Activated gamma-delta T cell treated with anti-CD3 and anti-CD28 coated beads, Interleukin-2, amount 50 U/mL, for 16 hours (primary cell): Measurements from ENCODE around the gene TPST2.
A peak's percentile ranks its signal among the peaks of the same experiment; 100 is the strongest.
"Not testable (repeated sequence)": the region's sequence is repeated elsewhere in the genome, so short reads cannot be mapped to it uniquely, and the experiment has no call there.

Experiments used
- DNase-seq: peaks from one replicate; pipeline ENCODE4 v3.0.0-alpha.2; 2020; ENCODE audit warnings: low read depth

Gene TPST2

DNA sequence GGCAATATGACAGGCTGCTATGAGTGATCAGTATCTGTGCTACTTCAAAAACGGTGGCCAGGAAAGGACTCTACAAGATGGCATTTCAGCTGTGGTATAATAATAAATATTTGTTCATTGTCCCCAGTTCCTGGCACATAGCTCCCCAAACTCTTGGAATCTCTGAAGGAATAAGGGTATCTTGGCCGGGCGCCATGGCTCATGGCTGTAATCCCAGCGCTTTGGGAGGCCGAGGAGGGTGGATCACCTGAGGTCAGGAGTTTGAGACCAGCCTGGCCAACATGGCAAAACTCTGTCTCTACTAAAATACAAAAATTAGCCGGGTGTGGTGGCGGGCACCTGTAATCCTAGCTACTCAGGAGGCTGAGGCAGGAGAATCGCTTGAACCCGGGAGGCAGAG, 61.4 kb downstream of the TPST2 start:
- not testable (repeated sequence) for DNase-seq

DNA sequence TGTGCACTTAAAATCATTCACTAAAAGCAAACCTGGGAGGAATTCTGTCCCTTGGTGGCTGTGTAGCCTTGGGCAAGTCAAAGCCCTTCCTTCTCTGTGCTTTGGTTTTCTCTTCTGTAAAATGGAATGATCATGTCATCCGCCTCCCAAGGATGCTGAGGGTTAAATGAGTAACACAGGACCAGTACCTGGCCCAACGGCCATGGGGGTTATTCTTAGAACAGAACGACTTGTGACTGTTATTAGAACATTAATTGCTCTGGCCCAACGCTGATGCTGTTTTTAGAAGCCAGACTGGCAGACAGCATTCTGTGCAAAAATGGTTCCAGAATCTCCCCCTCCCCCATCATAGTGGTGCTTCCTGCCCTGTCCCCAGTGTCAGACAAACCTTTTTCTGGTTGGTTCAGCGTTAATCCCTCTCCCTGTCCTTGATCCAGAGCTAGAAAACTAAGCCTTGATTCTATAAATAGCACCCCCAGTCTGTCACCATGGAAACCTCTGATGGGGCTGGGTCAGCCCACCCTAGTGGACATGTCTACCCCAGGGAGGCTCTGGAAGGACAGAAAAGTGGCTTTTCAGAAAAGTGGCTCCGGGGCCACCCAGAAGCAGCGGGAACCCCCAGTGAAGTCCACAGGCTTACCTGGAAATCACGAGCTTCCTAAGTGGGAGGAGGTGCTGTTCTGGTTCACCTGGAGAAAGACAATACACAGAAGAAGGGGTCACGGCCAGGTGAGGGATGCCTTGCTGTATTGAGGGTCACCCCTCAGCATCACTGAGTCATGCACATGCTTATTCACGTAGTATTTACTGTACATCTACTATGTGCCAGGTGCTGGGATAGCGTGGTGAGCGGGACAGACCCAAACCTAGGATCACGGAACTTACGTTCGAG, 62.1 kb downstream of the TPST2 start:
- DNase-seq, result no peak

DNA sequence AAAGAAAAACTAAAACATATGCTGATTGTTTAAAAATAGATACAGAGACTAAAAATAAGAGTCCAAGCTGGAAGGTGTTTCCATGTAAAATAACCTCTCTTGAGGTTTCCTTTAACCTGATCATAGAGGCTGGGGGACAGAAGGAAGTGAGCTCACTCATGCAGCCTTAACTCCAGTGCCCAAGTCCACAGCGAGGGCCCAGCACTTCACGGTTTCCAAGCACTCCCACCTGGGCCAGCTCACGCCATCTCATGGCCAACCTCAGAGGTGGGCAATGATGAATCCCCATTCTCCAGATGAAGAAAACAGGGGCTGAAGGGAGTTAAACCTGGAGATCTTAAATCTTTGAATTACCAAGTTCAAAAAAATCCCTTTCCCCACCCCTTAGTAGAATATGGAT, 62.8 kb downstream of the TPST2 start:
- no peak for DNase-seq

DNA sequence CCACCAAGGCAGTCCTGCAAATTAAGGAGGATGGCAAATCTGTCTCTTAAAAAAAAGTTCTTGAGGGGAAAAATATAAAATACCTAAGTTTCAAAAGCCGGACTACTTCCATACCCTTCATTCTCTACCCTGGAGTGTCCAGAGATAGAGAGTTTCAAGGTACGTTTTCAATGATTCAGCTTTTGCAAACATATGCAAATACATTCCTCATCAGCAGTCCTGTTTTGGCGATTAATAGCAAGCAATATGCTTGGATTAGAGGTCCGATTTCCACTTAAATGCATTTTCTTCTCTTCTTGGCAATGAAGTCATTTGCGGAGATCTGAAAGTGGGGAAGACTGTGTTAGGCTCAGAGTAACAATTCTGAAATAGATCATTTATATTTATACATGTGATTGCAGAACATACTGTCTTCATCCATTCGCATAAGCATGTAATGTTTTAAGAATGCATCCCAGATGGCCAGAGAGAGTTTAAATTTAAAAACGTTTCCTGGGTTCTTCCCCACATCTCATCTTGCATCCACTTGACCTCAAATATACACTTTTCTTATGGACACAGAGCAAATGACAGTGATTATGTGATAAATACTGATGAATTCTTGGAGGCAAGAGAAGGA, 63.9 kb downstream of the TPST2 start:
- DNase-seq, result no peak

DNA sequence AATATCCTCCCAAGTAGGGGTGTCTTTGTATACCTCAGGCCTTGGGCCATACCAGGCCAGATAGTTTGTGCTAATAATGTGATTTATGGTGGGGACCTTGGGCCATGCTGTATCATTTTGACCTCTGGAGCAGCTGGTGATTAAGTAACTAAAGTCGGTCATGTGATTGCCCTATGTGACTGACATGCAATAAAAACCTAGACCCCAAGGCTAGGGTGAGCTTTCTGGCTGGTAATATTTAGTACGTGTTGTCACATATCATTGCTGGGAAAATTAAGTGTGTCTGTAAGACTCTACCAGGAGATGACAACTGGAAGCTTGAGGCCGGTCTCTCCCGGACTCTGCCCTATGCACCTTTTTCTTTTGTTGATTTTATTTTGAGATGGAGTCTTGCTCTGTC, 65.1 kb downstream of the TPST2 start:
- DNase-seq, result no peak

DNA sequence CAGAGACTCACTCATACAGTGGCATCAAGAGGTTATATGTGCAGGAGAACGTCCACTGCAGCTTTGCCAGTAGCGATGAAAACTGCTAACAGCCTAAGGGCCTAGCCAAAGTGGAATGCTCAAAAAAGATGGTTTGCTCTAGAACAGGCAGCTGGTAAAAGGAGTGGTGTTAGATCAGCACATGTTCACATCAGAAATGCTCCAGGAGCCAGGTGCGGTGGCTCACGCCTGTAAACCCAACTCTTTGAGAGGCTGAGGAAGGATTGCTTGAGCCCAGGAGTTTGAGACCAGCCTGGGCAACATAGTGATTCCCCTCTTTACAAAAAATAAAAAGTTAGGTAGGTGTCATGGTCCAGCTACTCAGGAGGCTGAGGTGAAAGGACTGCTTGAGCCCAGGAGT, 67.3 kb downstream of the TPST2 start:
- no peak for DNase-seq

DNA sequence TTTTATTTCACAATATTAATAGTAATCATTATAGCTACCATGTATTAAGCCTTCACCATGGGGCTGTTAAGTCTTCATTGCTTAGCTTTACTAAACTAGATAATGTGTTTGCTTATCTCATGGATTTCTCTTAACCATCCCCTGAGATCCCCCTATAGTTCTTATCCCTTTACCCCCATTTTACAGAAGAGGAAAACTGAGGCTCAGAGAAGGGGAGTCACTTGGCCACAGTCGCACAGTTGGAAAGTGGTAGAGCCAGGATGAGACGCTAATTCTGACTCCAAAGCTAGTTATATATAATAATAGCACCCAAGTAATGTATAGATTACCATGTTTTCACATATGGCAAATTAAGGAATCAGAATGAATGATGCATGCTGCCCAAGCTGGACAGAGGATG, 67.9 kb downstream of the TPST2 start:
- no peak for DNase-seq

DNA sequence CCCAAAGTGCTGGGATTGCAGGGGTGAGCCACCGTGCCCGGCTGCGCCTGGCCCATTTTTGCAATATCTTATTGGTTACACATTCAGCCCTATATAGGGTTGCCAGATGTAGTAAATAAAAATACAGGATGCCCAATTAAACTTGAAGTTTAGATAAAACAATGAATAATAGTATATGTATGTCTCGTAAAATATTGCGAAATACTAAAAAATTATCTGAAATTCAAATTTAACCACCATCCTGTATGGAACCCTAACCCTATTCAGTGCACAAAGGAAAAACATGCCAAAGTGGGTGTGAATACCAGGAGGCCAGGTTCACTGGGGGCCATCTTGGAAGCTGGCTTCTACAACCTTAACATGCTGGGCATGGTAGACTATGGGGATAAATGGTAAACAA, 72.5 kb downstream of the TPST2 start:
- DNase-seq, result no peak

DNA sequence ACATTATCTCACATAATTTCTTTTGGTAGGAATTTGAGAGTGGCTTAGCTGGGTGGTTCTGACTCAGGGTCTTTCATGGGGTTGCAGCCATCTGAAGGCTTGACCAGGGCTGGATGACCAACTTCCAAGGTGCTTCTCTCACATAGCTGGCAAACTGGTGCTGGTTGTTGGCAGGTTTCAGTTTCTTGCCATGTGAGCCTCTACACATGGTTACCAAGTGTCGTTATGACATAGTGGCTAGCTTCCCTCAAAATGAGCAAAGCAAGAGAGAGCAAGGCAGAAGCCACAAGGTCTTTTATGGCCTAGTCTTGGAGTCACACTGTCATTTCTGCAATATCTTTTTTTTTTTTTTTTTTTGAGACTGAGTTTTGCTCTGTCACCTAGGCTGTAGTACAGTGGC, 73.4 kb downstream of the TPST2 start:
- DNase-seq, result no peak

DNA sequence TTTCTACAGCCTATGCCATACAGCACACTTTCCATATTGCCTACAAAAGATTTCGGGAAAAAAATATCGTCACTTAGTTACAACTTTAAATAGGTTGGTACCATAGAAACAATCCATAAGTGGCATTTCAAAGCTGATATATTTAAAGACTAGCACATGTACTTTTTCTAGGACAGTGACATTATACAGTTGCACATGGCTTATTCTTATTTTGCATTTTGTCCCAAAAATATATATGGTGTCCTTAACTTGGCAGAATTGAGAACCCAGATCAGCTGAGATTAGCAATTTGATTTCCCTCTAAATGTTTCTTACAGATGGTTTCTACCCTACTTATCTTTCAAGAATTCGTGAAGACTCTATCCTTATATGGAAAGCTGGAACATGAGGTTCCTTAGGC, 74.0 kb downstream of the TPST2 start:
- no peak for DNase-seq

DNA sequence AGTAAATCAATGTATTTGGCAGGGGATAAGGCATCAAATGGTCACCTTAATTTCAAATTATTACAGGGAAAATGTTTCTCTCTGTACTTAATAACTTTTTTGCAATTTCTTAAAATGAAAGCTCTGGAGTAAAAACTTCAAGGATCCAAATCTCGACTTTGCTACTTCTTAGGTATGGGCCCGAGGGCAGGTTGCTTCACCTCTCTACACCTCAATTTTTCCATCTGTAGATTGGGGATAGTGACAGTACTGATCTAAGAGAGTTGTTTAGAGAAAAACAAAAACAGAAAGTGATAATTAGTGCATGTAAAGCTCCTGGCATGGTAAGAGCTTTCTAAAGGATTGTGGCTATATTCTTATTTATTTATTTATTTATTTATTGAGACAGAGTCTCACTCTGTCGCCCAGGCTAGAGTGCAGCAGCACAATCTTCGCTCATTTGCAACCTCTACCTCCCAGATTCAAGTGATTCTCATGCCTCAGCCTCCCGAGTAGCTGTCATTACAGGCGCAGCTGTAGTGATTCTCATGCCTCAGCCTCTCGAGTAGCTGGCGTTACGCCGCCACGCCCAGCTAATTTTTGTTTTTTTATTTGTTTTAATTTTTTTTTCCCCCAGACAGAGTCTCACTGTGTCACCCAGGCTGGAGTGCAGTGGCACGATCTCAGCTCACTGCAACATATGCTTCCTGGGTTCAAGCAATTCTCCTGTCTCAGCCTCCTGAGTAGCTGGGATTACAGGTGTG, 75.3 kb downstream of the TPST2 start:
- no peak for DNase-seq

DNA sequence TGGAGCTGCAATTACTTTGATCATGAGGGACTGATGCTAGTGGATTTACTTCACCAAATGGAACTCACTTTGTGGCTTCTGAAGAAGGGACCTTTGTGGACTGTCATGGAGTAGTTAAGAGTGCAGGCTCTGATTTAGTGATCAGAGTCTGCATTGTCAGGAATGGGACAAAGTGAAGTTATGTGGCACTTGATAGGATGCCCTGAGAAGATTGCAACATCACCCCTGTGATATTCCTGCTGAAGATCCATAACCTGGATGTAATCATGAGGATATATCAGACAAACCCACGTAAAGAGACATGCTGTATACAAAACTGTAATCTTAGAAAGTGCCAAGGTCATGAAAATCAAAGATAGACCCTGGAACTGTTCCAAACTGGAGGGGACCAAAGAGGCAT, 76.1 kb downstream of the TPST2 start:
- no peak for DNase-seq

DNA sequence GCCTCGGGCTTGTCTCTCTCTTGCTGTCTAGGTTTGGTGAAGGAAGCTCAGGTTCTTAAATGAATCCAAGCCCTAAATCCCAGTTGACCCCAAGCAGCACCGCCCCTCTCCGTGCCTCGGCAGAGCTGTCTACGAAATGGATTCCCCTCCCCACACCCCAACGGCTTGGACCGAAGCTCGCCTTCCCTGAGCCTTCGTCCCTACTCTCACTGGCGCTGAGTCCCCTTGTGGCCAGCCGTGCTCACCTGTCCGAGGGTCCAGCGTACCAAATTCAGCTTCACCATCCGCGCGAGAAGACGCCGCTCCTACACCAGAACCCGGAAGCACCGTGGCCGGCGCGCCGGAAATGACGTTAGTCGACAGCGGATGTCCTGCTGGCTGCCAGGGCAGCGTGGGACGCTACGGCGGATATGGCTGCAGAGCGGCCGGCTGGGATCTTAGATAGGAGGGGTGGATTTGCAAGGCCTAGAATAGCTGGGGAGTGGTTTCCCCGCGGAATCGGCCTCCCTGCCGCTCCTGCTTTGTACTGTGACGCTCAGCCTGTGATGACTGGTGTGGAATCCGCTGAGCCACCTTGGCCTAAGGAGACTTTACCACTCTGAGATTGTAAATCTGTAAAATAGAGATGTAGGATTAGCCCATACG, 77.7 kb downstream of the TPST2 start, which contains the start of gene TFIP11:
TSS of gene TFIP11 (minus strand) at position 325 of the 645 bp plus-strand sequence. CDS start 2,201 bp downstream, outside the sequence.
- peak; percentile 86 for DNase-seq

DNA sequence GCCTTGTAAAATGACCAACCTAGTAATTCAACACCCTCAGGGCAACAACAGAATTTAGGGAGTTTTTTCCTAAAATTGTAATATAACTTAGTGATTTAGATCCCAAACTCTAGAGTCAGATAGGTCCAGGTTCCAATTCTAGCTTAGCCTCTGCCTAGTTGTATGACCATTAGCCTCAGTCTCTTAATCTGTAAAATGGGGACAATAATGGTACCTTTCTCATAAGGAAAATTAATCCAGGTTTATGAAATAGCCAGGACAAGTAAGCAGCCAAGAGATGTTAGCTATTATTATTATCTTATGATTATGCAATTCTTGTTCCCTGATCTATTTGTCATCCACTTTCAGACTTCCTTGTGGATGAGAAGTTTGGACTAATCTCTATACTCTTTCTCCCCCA, 81.8 kb downstream of the TPST2 start:
- no peak for DNase-seq

DNA sequence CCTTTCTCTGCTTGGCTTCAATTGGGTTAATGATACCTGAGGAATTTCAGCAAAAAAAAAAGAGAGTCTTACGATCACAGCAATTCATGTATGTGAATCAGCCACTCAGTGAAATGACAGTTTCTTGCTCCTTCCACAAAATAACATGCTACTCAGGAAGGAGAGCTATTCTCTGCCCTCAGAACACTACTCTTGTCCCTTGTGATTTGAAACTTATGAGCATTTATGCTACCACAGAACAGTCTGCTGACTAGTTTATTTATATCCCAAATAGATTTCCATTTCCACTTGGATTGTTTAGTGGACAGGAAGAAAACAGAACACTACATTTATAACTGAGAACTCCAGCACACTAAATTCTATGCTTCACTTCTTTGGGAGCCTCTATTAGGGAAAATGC, 86.2 kb downstream of the TPST2 start:
- DNase-seq, result no peak

DNA sequence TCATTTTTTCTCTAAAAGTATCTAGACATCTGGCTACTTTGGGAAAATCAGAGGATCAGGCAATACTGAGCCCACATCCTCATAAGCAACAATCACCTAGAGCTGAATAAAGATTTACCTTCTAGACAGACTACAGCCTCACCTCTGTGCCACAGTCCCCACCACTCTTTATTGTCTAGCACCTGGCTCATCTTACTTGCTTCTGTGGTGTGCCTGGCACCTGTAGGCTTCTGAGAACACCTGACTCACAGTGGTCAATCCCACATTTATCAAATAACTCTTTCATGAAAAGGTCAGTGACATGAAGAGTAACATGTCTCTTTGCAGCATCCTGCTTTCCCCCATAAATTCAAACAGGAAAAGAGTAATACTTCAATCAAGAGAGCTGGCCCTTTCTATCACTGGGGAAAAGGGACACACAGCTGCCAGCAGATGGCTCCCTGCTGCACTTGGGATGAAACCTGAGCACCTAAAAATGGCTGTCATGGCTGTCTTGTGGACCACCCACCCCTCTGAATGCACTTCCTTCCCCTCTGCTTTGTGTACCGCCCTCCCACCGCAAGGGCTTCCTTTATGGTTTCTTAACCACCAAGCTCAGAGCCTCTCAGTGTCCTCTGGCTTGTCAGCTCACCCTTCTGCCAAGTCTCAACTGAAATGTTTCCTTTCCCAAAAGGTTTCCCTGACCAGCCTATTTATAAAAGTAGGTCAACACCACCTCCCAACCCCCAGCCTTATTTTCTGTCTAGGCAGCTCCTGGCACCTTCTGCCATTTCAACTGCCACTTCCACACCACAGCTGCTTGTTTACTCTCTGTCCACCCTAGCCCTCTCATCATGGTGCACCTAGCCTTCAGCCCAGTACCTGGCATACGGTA, 87.0 kb downstream of the TPST2 start:
- peak; percentile 56 for DNase-seq

DNA sequence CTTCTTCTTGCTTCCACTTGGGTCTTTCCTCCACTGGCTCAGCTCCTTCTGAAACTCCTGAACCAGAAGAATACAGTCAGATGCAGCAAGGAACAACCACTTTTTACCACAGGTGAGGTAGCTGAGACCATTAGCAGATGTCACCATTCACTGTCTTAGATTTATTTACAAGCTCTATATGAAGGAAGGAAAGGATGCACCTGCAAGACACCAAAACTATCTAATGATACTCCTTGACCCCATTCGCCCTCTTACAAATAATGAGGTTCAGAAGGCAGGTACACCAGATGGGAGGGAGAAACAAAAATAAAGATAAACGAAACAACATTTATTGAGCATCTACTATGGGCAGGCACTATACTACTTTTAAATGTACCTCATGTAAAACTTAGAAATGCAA, 87.9 kb downstream of the TPST2 start:
- no peak for DNase-seq

DNA sequence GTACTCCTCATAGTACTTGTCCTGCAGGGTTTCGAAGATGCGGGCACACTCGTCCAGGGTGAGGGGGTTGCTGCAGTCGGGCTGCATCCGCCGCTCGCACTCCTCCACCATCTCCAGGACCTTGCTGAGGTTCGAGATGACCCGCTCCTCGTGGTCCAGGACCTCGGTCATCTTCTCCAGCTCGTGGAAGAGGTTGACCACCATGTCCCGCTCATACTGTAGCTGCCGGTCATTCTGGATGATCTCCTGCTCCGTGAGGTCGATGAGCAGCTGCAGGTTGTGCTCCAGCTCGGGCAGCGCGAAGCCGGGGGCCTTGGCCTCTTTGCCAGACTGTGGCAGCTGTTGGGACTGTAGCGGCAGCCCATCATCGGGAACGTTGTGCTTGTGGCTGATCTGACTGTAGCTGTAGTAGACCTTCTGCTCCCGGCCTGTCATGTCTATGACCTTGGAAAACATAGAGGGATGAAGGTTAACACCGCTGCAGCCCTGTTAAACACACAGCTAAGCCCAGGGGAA, 90.7 kb downstream of the TPST2 start:
- DNase-seq, result no peak

DNA sequence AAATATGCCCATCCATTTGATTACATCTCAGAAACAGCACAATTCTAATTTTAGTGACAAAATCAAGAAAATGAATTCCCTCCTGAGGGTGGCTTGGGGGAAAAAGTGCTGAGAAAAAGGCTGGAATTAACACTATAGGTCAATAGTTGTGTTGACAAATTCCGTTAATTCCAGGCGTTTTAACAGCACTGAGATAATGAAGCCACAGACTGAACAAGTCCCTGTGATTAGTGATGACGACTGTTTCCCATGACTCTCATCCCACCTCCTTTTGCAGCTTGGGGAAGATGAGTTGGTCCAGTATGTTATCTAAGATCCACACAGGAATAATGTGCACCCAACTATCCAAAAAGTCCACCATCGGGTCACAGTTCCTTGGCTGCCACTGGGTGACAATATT, 93.5 kb downstream of the TPST2 start:
- DNase-seq, result no peak

DNA sequence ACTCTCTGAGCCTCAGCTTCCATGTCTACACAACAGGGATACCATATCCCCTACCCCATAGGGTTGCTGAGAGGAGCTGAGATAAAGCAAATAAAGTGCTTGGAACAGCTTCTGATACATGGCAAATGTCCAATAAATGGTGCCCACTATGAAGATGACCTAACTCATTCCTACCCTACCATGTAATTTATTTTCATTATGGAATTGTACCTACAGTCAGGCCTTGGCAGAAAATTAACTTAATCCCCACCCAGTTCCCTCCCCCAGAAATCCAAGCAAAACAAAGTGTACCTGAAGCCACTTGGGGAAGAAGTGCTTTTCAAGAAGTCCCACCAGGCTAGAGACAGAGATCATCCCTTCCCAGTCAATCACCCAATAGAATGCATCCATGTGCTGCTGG, 95.4 kb downstream of the TPST2 start:
- DNase-seq, result no peak

DNA sequence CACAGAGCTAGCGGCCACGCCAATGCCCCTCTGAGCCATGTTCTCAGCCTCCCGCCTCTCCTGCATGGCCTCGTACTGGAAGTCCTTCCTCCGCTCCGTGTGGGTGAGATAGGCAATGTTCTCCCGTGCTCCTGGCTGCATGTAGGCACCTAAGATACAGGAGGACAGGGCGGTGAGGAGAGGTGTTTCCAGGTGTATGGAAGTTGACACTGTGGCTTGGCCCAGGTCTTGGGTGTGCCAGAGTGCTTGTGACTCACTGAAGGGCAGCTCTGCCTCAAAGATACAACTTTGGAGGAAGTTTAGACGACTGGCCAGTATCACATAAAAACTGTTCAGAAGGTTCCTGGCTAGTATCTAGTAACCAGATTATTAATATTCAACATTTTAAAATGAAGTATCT, 97.7 kb downstream of the TPST2 start:
- DNase-seq, result no peak
